BJ (cell line): ENCODE results near the gene SDK1. TPM values are rescaled to one million over a fixed set of nuclear protein-coding genes. Genes with fewer than 3 reads are reported as not detected.

Experiments used
- CTCF ChIA-PET: fragments of 350-600 bp; formaldehyde crosslinking; extraction: SDS; loops from one replicate; lab custom pipeline; 2021; ENCODE audit warnings: antibody characterized with exemption, inconsistent platforms; lab: Yijun Ruan, JAX
- POLR2A ChIA-PET: fragments of 300-600 bp; sonication (Branson Sonifier 250); formaldehyde crosslinking; extraction: SDS; loops from one replicate; lab custom pipeline; 2021; ENCODE audit warnings: antibody characterized with exemption; lab: Charles Lee
- DNase-seq: peaks from one replicate; pipeline ENCODE4 v3.0.0-alpha.2; 2011; ENCODE audit warnings: low read depth
- H3K27me3 ChIP-seq: 2 replicates; pipeline ENCODE4 v1.6.0; 2011; ENCODE audit warnings: low read length; ENCODE audit not compliant: control insufficient read depth, insufficient read depth
- H3K36me3 ChIP-seq: 2 replicates; pipeline ENCODE4 v1.5.1; 2011; ENCODE audit warnings: low read length; ENCODE audit not compliant: control insufficient read depth, insufficient read depth
- H3K4me3 ChIP-seq: 2 replicates; pipeline ENCODE4 v1.5.1; 2011; ENCODE audit warnings: low read depth, mild to moderate bottlenecking, control low read depth, low read length
- CTCF ChIP-seq: IDR thresholded peaks from 2 replicates; pipeline ENCODE4 v1.5.1; 2011; ENCODE audit warnings: low read depth, mild to moderate bottlenecking, control low read depth, inconsistent platforms, low read length, moderate library complexity; ENCODE audit not compliant: insufficient read depth
- polyA plus RNA-seq: library from polyadenylated mRNA; depleted of rRNA; stranded (reverse); fragments of >200 nt; gene quantifications from 2 replicates; pipeline ENCODE4 v1.2.3, GENCODE V29; 2011

The SDK1 gene
- polyA plus RNA-seq, 1 experiment, result 0.01 TPM

- ChIA-PET POLR2A (no interaction called here), CTCF (interaction anchor here (0.8 kb wide), 1 partner anchor 119 kb away, joined by 3 read pairs; no protein-coding TSS in a partner anchor)
- TF ChIP-seq CTCF, result no peak
- Histone ChIP-seq H3K36me3 (no peaks in the 10 kb centered on the region), H3K4me3 (no peak overlapping the region), H3K27me3 (no peaks in the 10 kb centered on the region)
- no peak for DNase-seq
Observed at GRCh38 chr7:4040109-4040928, 739.3 kb downstream of the SDK1 start.

- ChIA-PET POLR2A (no interaction called here), CTCF (no interaction called here)
- no peaks in the 10 kb centered on the region for H3K27me3 ChIP-seq
- H3K4me3 ChIP-seq, result no peak overlapping the region
- H3K36me3 ChIP-seq, result no peaks in the 10 kb centered on the region
- no peak for DNase-seq
- no peak for TF ChIP-seq CTCF
Observed at GRCh38 chr7:4042402-4043045, 741.5 kb downstream of the SDK1 start.

- POLR2A ChIA-PET, result no interaction called here
- no peak overlapping the region for H3K4me3 ChIP-seq
- no peaks in the 10 kb centered on the region for H3K27me3 ChIP-seq
- CTCF ChIA-PET, result no interaction called here
- DNase-seq, result no peak
- TF ChIP-seq CTCF, result no peak
- H3K36me3 ChIP-seq, result no peaks in the 10 kb centered on the region
Observed at GRCh38 chr7:4043988-4044387, 742.9 kb downstream of the SDK1 start.

- DNase-seq, result no peak
- ChIA-PET POLR2A (no interaction called here), CTCF (no interaction called here)
- TF ChIP-seq CTCF, result no peak
- no peak overlapping the region for H3K4me3 ChIP-seq
- no peaks in the 10 kb centered on the region for H3K27me3 ChIP-seq
- H3K36me3 ChIP-seq, result no peaks in the 10 kb centered on the region
Observed at GRCh38 chr7:4045450-4045849, 744.4 kb downstream of the SDK1 start.

- ChIA-PET POLR2A (no interaction called here), CTCF (no interaction called here)
- no peak for DNase-seq
- Histone ChIP-seq H3K36me3 (no peaks in the 10 kb centered on the region), H3K4me3 (no peak overlapping the region), H3K27me3 (no peaks in the 10 kb centered on the region)
- no peak for TF ChIP-seq CTCF
Observed at GRCh38 chr7:4045975-4046374, 744.9 kb downstream of the SDK1 start.
